HepG2 (cell line): ENCODE results near the gene PARP2. TPM values are rescaled to one million over a fixed set of nuclear protein-coding genes. Genes with fewer than 3 reads are reported as not detected.

ENCODE experiments used
- ATF7 ChIP-seq, 2 experiments: fragments of 450-650 bp in 1 of 2; sonication (generic) in 1 of 2; formaldehyde crosslinking in 1 of 2; IDR thresholded peaks; 2 replicates each; pipeline versions ENCODE4 v1.4.0 to v1.6.1; 2016 to 2020; ENCODE audit warnings: antibody characterized with exemption in 1 of 2, mild to moderate bottlenecking in 1 of 2, missing genetic modification reagents in 1 of 2
- CREM ChIP-seq, 2 experiments: sonication (generic) in 1 of 2; formaldehyde crosslinking in 1 of 2; IDR thresholded peaks; 2 replicates each; pipeline versions ENCODE4 v1.4.0 to v1.6.1; 2016 to 2020; ENCODE audit warnings: antibody characterized with exemption in 1 of 2, mild to moderate bottlenecking in 1 of 2, missing genetic modification reagents in 1 of 2
- ETV5 ChIP-seq: IDR thresholded peaks from 2 replicates; pipeline ENCODE4 v1.6.1; 2018; ENCODE audit warnings: missing biosample characterization, missing genetic modification reagents, inconsistent platforms, borderline replicate concordance
- FOXO4 ChIP-seq: sonication (generic); formaldehyde crosslinking; conservative IDR thresholded peaks from 2 replicates; pipeline ENCODE4 v1.8.1; 2023; ENCODE audit warnings: missing genetic modification reagents
- HNF1A ChIP-seq, 2 experiments: sonication (generic) in 1 of 2; formaldehyde crosslinking in 1 of 2; IDR thresholded peaks; 2 replicates each; pipeline versions ENCODE4 v1.4.0 to v1.6.1; 2016 to 2020; ENCODE audit warnings: borderline replicate concordance in 1 of 2, low read depth in 1 of 2, mild to moderate bottlenecking in 1 of 2, missing genetic modification reagents in 1 of 2
- HOXA7 ChIP-seq: sonication (generic); formaldehyde crosslinking; IDR thresholded peaks from 2 replicates; pipeline ENCODE4 v1.8.1; 2022; ENCODE audit warnings: mild to moderate bottlenecking, missing genetic modification reagents, moderate library complexity
- KDM1A ChIP-seq: IDR thresholded peaks from 2 replicates; pipeline ENCODE4 v1.6.1; 2016; ENCODE audit warnings: missing compliant biosample characterization
- LCORL ChIP-seq, 2 experiments: fragments of 450-650 bp in 1 of 2; sonication (generic) in 1 of 2; formaldehyde crosslinking in 1 of 2; IDR thresholded peaks; 2 replicates each; pipeline versions ENCODE4 v1.5.0 to v1.6.1; 2017 to 2020; ENCODE audit warnings: antibody characterized with exemption in 1 of 2, missing genetic modification reagents in 1 of 2
- NFE2L2 ChIP-seq: fragments of 150-350 bp; IDR thresholded peaks from 2 replicates; pipeline ENCODE4 v1.6.1; 2014; ENCODE audit warnings: low read length
- PPARG ChIP-seq: conservative IDR thresholded peaks from 2 replicates; pipeline ENCODE4 v1.6.1; 2016; ENCODE audit warnings: missing biosample characterization, missing genetic modification reagents
- SNAI1 ChIP-seq: sonication (generic); formaldehyde crosslinking; IDR thresholded peaks from 2 replicates; pipeline ENCODE4 v1.5.0; 2020; ENCODE audit warnings: mild to moderate bottlenecking, missing genetic modification reagents, borderline replicate concordance
- SOX13 ChIP-seq, 3 experiments: fragments of 450-650 bp in 1 of 3; sonication (generic) in 1 of 3; formaldehyde crosslinking in 1 of 3; IDR thresholded peaks in 2 of 3; conservative IDR thresholded peaks in 1 of 3; 2 replicates each; pipeline versions ENCODE4 v1.5.0 to v1.6.1; 2016 to 2020; ENCODE audit warnings: antibody characterized with exemption in 1 of 3, mild to moderate bottlenecking in 1 of 3, missing compliant biosample characterization in 1 of 3, missing genetic modification reagents in 1 of 3, moderate library complexity in 1 of 3
- ZEB1 ChIP-seq: IDR thresholded peaks from 2 replicates; pipeline ENCODE4 v1.6.1; 2012; ENCODE audit warnings: mild to moderate bottlenecking, low read depth, inconsistent platforms; ENCODE audit not compliant: insufficient replicate concordance
- ZFP90 ChIP-seq: sonication (generic); formaldehyde crosslinking; IDR thresholded peaks from 2 replicates; pipeline ENCODE4 v1.8.0; 2022; ENCODE audit warnings: missing genetic modification reagents, mild to moderate bottlenecking, inconsistent platforms, borderline replicate concordance
- polyA plus RNA-seq, 8 experiments: library from polyadenylated mRNA; depleted of rRNA in 3 of 8; stranded (reverse) in 7 of 8; unstranded in 1 of 8; fragments of >200 nt; fragmentation: Illumina TruSeq in 4 of 8; extraction: Trizol in 4 of 8; gene quantifications; 2 replicates each; pipeline versions ENCODE4 v1.2.1 to v1.2.3, GENCODE V29; 2011 to 2016; ENCODE audit warnings: low read depth in 4 of 8, missing spikeins in 1 of 8, mixed read lengths in 1 of 8; ENCODE audit not compliant: insufficient read depth in 1 of 8
- total RNA-seq, 5 experiments: library from RNA; depleted of rRNA; stranded (reverse); fragments of >200 nt; fragmentation: Illumina TruSeq; extraction: Trizol; gene quantifications; 2 replicates each; pipeline ENCODE4 v1.2.3, GENCODE V29; 2016; ENCODE audit warnings: low read depth in 1 of 5
- TF ChIP-seq, protein P1 (sequence below): sonication (generic); formaldehyde crosslinking; IDR thresholded peaks from 2 replicates; pipeline ENCODE4 v1.5.0; 2020; ENCODE audit warnings: missing genetic modification reagents
- TF ChIP-seq, protein P2 (sequence below): sonication (generic); formaldehyde crosslinking; IDR thresholded peaks from 2 replicates; pipeline ENCODE4 v1.8.1; 2023; ENCODE audit warnings: mild to moderate bottlenecking, missing genetic modification reagents
- TF ChIP-seq, protein P3 (sequence below): sonication (generic); formaldehyde crosslinking; IDR thresholded peaks from 2 replicates; pipeline ENCODE4 v1.4.0; 2020; ENCODE audit warnings: missing genetic modification reagents, mild to moderate bottlenecking, borderline replicate concordance

The PARP2 gene
- total and polyA plus RNA-seq, 2 of the 13 experiments (the other 11 are each of a cell fraction or from before 2014, with no cell fraction given): 37.3 to 38.4 TPM

GRCh38 chr14:20333494-20333841, 10.0 kb upstream of the PARP2 start (continued):
- no peak for TF ChIP-seq FOXO4 (CRISPR knock-in tag)
- no peak for TF ChIP-seq ATF7 (IDR thresholded peaks at IDR 0.05)
- TF ChIP-seq ATF7 (CRISPR knock-in tag; IDR thresholded peaks at IDR 0.05): 0 out of 2 replicates have a peak, but pooled peaks have one; percentile 2
- no peak; the same call in 1 of the 2 replicates for TF ChIP-seq LCORL (IDR thresholded peaks at IDR 0.05)
- TF ChIP-seq LCORL (CRISPR knock-in tag; IDR thresholded peaks at IDR 0.05): peak; percentile 43; the same call in 1 of the 2 replicates
- TF ChIP-seq HNF1A (IDR thresholded peaks at IDR 0.05; ENCODE audit: low read depth): peak; percentile 75; the same call in 1 of the 2 replicates
- no peak for TF ChIP-seq HNF1A (CRISPR knock-in tag; IDR thresholded peaks at IDR 0.05; ENCODE audit: borderline replicate concordance)
- no peak for TF ChIP-seq HOXA7 (CRISPR knock-in tag)
- 0 out of 2 replicates have a peak, but pooled peaks have one; percentile 18 for TF ChIP-seq PPARG
- TF ChIP-seq KDM1A: no peak
- TF ChIP-seq SOX13 (IDR thresholded peaks at IDR 0.05): no peak
- TF ChIP-seq SOX13 (CRISPR knock-in tag; conservative IDR thresholded peaks at IDR 0.05 in 1 of 2, IDR thresholded peaks at IDR 0.05 in 1 of 2): 0 out of 4 replicates have a peak, but pooled peaks of 1 of the 2 experiments have one; percentile 12
- TF ChIP-seq ETV5 (CRISPR knock-in tag): no peak
- TF ChIP-seq, protein P1, sequence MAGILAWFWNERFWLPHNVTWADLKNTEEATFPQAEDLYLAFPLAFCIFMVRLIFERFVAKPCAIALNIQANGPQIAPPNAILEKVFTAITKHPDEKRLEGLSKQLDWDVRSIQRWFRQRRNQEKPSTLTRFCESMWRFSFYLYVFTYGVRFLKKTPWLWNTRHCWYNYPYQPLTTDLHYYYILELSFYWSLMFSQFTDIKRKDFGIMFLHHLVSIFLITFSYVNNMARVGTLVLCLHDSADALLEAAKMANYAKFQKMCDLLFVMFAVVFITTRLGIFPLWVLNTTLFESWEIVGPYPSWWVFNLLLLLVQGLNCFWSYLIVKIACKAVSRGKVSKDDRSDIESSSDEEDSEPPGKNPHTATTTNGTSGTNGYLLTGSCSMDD (CRISPR knock-in tag): no peak
- TF ChIP-seq ZEB1: peak; percentile 37
- no peak for TF ChIP-seq NFE2L2
- TF ChIP-seq, protein P2, sequence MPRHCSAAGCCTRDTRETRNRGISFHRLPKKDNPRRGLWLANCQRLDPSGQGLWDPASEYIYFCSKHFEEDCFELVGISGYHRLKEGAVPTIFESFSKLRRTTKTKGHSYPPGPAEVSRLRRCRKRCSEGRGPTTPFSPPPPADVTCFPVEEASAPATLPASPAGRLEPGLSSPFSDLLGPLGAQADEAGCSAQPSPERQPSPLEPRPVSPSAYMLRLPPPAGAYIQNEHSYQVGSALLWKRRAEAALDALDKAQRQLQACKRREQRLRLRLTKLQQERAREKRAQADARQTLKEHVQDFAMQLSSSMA (CRISPR knock-in tag): no peak
- 0 out of 2 replicates have a peak, but pooled peaks have one; percentile 17 for TF ChIP-seq ZFP90
- TF ChIP-seq CREM (IDR thresholded peaks at IDR 0.05): peak; percentile 45; the same call in 1 of the 2 replicates
- TF ChIP-seq CREM (CRISPR knock-in tag; IDR thresholded peaks at IDR 0.05): no peak
- TF ChIP-seq SNAI1 (CRISPR knock-in tag): 0 out of 2 replicates have a peak, but pooled peaks have one; percentile 49
- TF ChIP-seq, protein P3, sequence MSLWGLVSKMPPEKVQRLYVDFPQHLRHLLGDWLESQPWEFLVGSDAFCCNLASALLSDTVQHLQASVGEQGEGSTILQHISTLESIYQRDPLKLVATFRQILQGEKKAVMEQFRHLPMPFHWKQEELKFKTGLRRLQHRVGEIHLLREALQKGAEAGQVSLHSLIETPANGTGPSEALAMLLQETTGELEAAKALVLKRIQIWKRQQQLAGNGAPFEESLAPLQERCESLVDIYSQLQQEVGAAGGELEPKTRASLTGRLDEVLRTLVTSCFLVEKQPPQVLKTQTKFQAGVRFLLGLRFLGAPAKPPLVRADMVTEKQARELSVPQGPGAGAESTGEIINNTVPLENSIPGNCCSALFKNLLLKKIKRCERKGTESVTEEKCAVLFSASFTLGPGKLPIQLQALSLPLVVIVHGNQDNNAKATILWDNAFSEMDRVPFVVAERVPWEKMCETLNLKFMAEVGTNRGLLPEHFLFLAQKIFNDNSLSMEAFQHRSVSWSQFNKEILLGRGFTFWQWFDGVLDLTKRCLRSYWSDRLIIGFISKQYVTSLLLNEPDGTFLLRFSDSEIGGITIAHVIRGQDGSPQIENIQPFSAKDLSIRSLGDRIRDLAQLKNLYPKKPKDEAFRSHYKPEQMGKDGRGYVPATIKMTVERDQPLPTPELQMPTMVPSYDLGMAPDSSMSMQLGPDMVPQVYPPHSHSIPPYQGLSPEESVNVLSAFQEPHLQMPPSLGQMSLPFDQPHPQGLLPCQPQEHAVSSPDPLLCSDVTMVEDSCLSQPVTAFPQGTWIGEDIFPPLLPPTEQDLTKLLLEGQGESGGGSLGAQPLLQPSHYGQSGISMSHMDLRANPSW: 0 out of 2 replicates have a peak, but pooled peaks have one; percentile 14
